DND-41 (cell line): ENCODE data around the gene MIB1.

Source experiments
- ATAC-seq: fragments of 200-7000 bp; cut with Tn5 transposase; 3 replicates; pipeline ENCODE4 v1.9.1; 2021; ENCODE audit warnings: low read depth; ENCODE audit not compliant: insufficient read depth
- DNase-seq: peaks from one replicate; pipeline ENCODE4 v3.0.0-alpha.2; 2020
- H2AFZ ChIP-seq: 2 replicates; pipeline ENCODE4 v1.6.0; 2012; ENCODE audit warnings: low read depth, low read length
- H3K27ac ChIP-seq: 2 replicates; pipeline ENCODE4 v1.5.1; 2012; ENCODE audit warnings: low read length, inconsistent platforms
- H3K27me3 ChIP-seq: fragments of 200-600 bp; sonication (generic); 2 replicates; pipeline ENCODE4 v1.6.0; 2012; ENCODE audit warnings: low read length, mild to moderate bottlenecking, inconsistent platforms; ENCODE audit not compliant: insufficient read depth, poor library complexity
- H3K36me3 ChIP-seq: 2 replicates; pipeline ENCODE4 v1.5.1; 2012; ENCODE audit warnings: low read length, inconsistent platforms; ENCODE audit not compliant: insufficient read depth
- H3K4me1 ChIP-seq: 2 replicates; pipeline ENCODE4 v1.5.1; 2012; ENCODE audit warnings: mild to moderate bottlenecking, low read length; ENCODE audit not compliant: insufficient read depth
- H3K4me2 ChIP-seq: 2 replicates; pipeline ENCODE4 v1.6.0; 2012; ENCODE audit warnings: mild to moderate bottlenecking, moderate library complexity, low read length, inconsistent platforms; ENCODE audit not compliant: insufficient read depth
- H3K4me3 ChIP-seq, 2 experiments: fragments of 200-600 bp in 1 of 2; shearing (Covaris generic) in 1 of 2; 2 replicates each; pipeline ENCODE4 v1.5.1; 2012 to 2016; ENCODE audit warnings: inconsistent platforms in 2 of 2, low read length in 2 of 2, mild to moderate bottlenecking in 2 of 2, low read depth in 1 of 2, moderate library complexity in 1 of 2
- H3K79me2 ChIP-seq: 2 replicates; pipeline ENCODE4 v1.6.0; 2012; ENCODE audit warnings: low read length, inconsistent platforms; ENCODE audit not compliant: insufficient read depth
- H3K9ac ChIP-seq: 2 replicates; pipeline ENCODE4 v1.6.0; 2012; ENCODE audit warnings: low read depth, mild to moderate bottlenecking, inconsistent platforms, low read length, moderate library complexity
- H3K9me3 ChIP-seq: 2 replicates; pipeline ENCODE4 v1.5.1; 2012; ENCODE audit warnings: low read length, moderate library complexity, mild to moderate bottlenecking, inconsistent platforms; ENCODE audit not compliant: insufficient read depth, severe bottlenecking
- H4K20me1 ChIP-seq: 2 replicates; pipeline ENCODE4 v1.6.0; 2012; ENCODE audit warnings: low read length; ENCODE audit not compliant: insufficient read depth
- CTCF ChIP-seq: IDR thresholded peaks from 2 replicates; pipeline ENCODE4 v1.5.1; 2012; ENCODE audit warnings: borderline replicate concordance, low read length, moderate library complexity, mild to moderate bottlenecking; ENCODE audit not compliant: poor library complexity, severe bottlenecking; ENCODE audit errors: extremely low read depth
- EZH2 ChIP-seq: IDR thresholded peaks from 3 replicates; pipeline ENCODE4 v1.6.1; 2012; ENCODE audit warnings: borderline replicate concordance, low read depth, mild to moderate bottlenecking, moderate library complexity, low read length, inconsistent platforms; ENCODE audit not compliant: severe bottlenecking

MIB1 gene

GRCh38 chr18:21761471-21762115, 21.0 kb downstream of the MIB1 start:
- Histone ChIP-seq H2AFZ (no peak overlapping the region), H3K4me3 (no peak overlapping the region), H3K9ac (no peak overlapping the region), H3K4me1 (no peaks in the 10 kb centered on the region), H3K4me2 (no peak overlapping the region), H3K36me3 (peaks cover 11% of the 10 kb centered on the region; the same call in 1 of the 2 replicates), H3K79me2 (peaks cover 52% of the 10 kb centered on the region), H3K27me3 (no peaks in the 10 kb centered on the region), H3K9me3 (no peaks in the 10 kb centered on the region), H3K27ac (no peak overlapping the region), H4K20me1 (peaks cover 10% of the 10 kb centered on the region; the same call in 1 of the 2 replicates)
- TF ChIP-seq EZH2 (no peak), CTCF (no peak)
- DNase-seq (no peak), ATAC-seq (no peak)

GRCh38 chr18:21762181-21762772, 21.7 kb downstream of the MIB1 start:
- ATAC-seq, result no peak

GRCh38 chr18:21763846-21764646, 23.5 kb downstream of the MIB1 start:
- H3K4me2 ChIP-seq, result no peak overlapping the region
- DNase-seq, result no peak
- TF ChIP-seq CTCF, result no peak
- TF ChIP-seq EZH2, result no peak
- H3K36me3 ChIP-seq, result peaks cover 31% of the 10 kb centered on the region
- no peak overlapping the region for H3K4me3 ChIP-seq
- no peaks in the 10 kb centered on the region for H3K9me3 ChIP-seq
- no peak for ATAC-seq
- no peak overlapping the region for H3K27ac ChIP-seq
- peaks cover 38% of the 10 kb centered on the region for H3K79me2 ChIP-seq
- H3K27me3 ChIP-seq, result no peaks in the 10 kb centered on the region
- no peaks in the 10 kb centered on the region for H3K4me1 ChIP-seq
- peaks cover 7% of the 10 kb centered on the region; the same call in 1 of the 2 replicates for H4K20me1 ChIP-seq
- no peak overlapping the region for H2AFZ ChIP-seq
- H3K9ac ChIP-seq, result no peak overlapping the region

More at GRCh38 chr18:21762181-21762772, 21.7 kb downstream of the MIB1 start:
- peaks cover 17% of the 10 kb centered on the region for H3K36me3 ChIP-seq
- H3K27me3 ChIP-seq, result no peaks in the 10 kb centered on the region
- peaks cover 47% of the 10 kb centered on the region for H3K79me2 ChIP-seq
- no peak overlapping the region for H3K27ac ChIP-seq
- H3K4me2 ChIP-seq, result no peak overlapping the region
- H3K9ac ChIP-seq, result no peak overlapping the region
- H3K4me3 ChIP-seq, result no peak overlapping the region
- TF ChIP-seq CTCF, result no peak
- TF ChIP-seq EZH2, result no peak
- H4K20me1 ChIP-seq, result peaks cover 10% of the 10 kb centered on the region; the same call in 1 of the 2 replicates
- H2AFZ ChIP-seq, result no peak overlapping the region
- no peaks in the 10 kb centered on the region for H3K9me3 ChIP-seq
- H3K4me1 ChIP-seq, result no peaks in the 10 kb centered on the region
- DNase-seq, result no peak
